Keratinocyte (primary cell): Measurements from ENCODE around the gene LRCH2.

Experiments
- CTCF ChIP-seq, 3 experiments: IDR thresholded peaks in 1 of 3; conservative IDR thresholded peaks in 1 of 3; optimal IDR thresholded peaks in 1 of 3; 2 replicates in 2 of 3; 3 replicates in 1 of 3; pipeline versions ENCODE3 to v1.5.1; 2011; ENCODE audit warnings: low read length in 3 of 3, mild to moderate bottlenecking in 3 of 3, moderate library complexity in 2 of 3, control low read depth in 1 of 3, inconsistent platforms in 1 of 3; ENCODE audit not compliant: insufficient read depth in 2 of 3; ENCODE audit errors: extremely low read depth in 1 of 3
- EZH2 ChIP-seq: IDR thresholded peaks from one replicate; pipeline ENCODE4 v1.6.1; 2012; ENCODE audit warnings: inconsistent platforms, mild to moderate bottlenecking, low read length, moderate library complexity

DNA sequence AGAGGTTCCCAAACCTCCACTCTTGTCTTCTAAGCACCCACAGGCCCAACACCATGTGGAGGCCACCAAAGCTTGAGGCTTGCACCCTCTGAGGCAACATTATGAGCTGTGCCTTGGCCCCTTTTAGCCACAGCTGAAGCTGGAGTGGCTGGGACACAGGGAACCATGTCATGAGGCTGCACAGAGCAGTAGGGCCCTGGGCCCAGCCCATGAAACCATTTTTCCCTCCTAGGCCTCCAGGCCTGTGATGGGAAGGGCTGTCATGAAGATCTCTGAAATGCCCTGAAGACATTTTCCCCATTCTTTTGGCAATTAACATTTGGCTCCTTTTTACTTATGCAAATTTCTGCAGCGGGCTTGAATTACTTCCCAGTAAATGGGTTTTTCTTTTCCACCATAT, 29.9 kb downstream of the LRCH2 start:
- TF ChIP-seq CTCF (optimal IDR thresholded peaks at IDR 0.05 in 1 of 3, IDR thresholded peaks at IDR 0.05 in 1 of 3, conservative IDR thresholded peaks at IDR 0.05 in 1 of 3; ENCODE audit: extremely low read depth in 1 of 3, insufficient read depth in 2 of 3, low read length in 3 of 3) (no peak), EZH2 (no peak)
